DND-41 (cell line): ENCODE results near the gene CSNK1E.

Experiments used
- ATAC-seq: fragments of 200-7000 bp; cut with Tn5 transposase; 3 replicates; pipeline ENCODE4 v1.9.1; 2021; ENCODE audit warnings: low read depth; ENCODE audit not compliant: insufficient read depth
- DNase-seq: peaks from one replicate; pipeline ENCODE4 v3.0.0-alpha.2; 2020
- H2AFZ ChIP-seq: 2 replicates; pipeline ENCODE4 v1.6.0; 2012; ENCODE audit warnings: low read depth, low read length
- H3K27ac ChIP-seq: 2 replicates; pipeline ENCODE4 v1.5.1; 2012; ENCODE audit warnings: low read length, inconsistent platforms
- H3K27me3 ChIP-seq: fragments of 200-600 bp; sonication (generic); 2 replicates; pipeline ENCODE4 v1.6.0; 2012; ENCODE audit warnings: low read length, mild to moderate bottlenecking, inconsistent platforms; ENCODE audit not compliant: insufficient read depth, poor library complexity
- H3K36me3 ChIP-seq: 2 replicates; pipeline ENCODE4 v1.5.1; 2012; ENCODE audit warnings: low read length, inconsistent platforms; ENCODE audit not compliant: insufficient read depth
- H3K4me1 ChIP-seq: 2 replicates; pipeline ENCODE4 v1.5.1; 2012; ENCODE audit warnings: mild to moderate bottlenecking, low read length; ENCODE audit not compliant: insufficient read depth
- H3K4me2 ChIP-seq: 2 replicates; pipeline ENCODE4 v1.6.0; 2012; ENCODE audit warnings: mild to moderate bottlenecking, moderate library complexity, low read length, inconsistent platforms; ENCODE audit not compliant: insufficient read depth
- H3K4me3 ChIP-seq, 2 experiments: fragments of 200-600 bp in 1 of 2; shearing (Covaris generic) in 1 of 2; 2 replicates each; pipeline ENCODE4 v1.5.1; 2012 to 2016; ENCODE audit warnings: inconsistent platforms in 2 of 2, low read length in 2 of 2, mild to moderate bottlenecking in 2 of 2, low read depth in 1 of 2, moderate library complexity in 1 of 2
- H3K79me2 ChIP-seq: 2 replicates; pipeline ENCODE4 v1.6.0; 2012; ENCODE audit warnings: low read length, inconsistent platforms; ENCODE audit not compliant: insufficient read depth
- H3K9ac ChIP-seq: 2 replicates; pipeline ENCODE4 v1.6.0; 2012; ENCODE audit warnings: low read depth, mild to moderate bottlenecking, inconsistent platforms, low read length, moderate library complexity
- H3K9me3 ChIP-seq: 2 replicates; pipeline ENCODE4 v1.5.1; 2012; ENCODE audit warnings: low read length, moderate library complexity, mild to moderate bottlenecking, inconsistent platforms; ENCODE audit not compliant: insufficient read depth, severe bottlenecking
- H4K20me1 ChIP-seq: 2 replicates; pipeline ENCODE4 v1.6.0; 2012; ENCODE audit warnings: low read length; ENCODE audit not compliant: insufficient read depth
- CTCF ChIP-seq: IDR thresholded peaks from 2 replicates; pipeline ENCODE4 v1.5.1; 2012; ENCODE audit warnings: borderline replicate concordance, low read length, moderate library complexity, mild to moderate bottlenecking; ENCODE audit not compliant: poor library complexity, severe bottlenecking; ENCODE audit errors: extremely low read depth
- EZH2 ChIP-seq: IDR thresholded peaks from 3 replicates; pipeline ENCODE4 v1.6.1; 2012; ENCODE audit warnings: borderline replicate concordance, low read depth, mild to moderate bottlenecking, moderate library complexity, low read length, inconsistent platforms; ENCODE audit not compliant: severe bottlenecking

Gene CSNK1E

GRCh38 chr22:38246046-38246658 lies 71.1 kb downstream of the CSNK1E start:
- Histone ChIP-seq H3K36me3 (peaks cover 31% of the 10 kb centered on the region), H2AFZ (no peak overlapping the region), H3K9ac (no peak overlapping the region), H4K20me1 (no peaks in the 10 kb centered on the region), H3K79me2 (0 out of 2 replicates have a peak, but pooled peaks cover 2% of the 10 kb centered on the region), H3K9me3 (no peaks in the 10 kb centered on the region), H3K27ac (no peak overlapping the region), H3K27me3 (no peaks in the 10 kb centered on the region), H3K4me1 (no peaks in the 10 kb centered on the region), H3K4me2 (no peak overlapping the region), H3K4me3 (no peak overlapping the region)
- DNase-seq (no peak), ATAC-seq (no peak)
- TF ChIP-seq EZH2 (no peak), CTCF (no peak)

GRCh38 chr22:38244106-38244505 lies 73.1 kb downstream of the CSNK1E start:
- Histone ChIP-seq H2AFZ (no peak overlapping the region), H3K4me3 (no peak overlapping the region), H3K4me2 (no peak overlapping the region), H3K27ac (no peak overlapping the region), H3K27me3 (no peaks in the 10 kb centered on the region), H3K9me3 (no peaks in the 10 kb centered on the region), H4K20me1 (no peaks in the 10 kb centered on the region; the same call in 1 of the 2 replicates), H3K79me2 (no peaks in the 10 kb centered on the region), H3K9ac (no peak overlapping the region), H3K36me3 (peaks cover 35% of the 10 kb centered on the region), H3K4me1 (no peaks in the 10 kb centered on the region)
- no peak for DNase-seq
- TF ChIP-seq CTCF (no peak), EZH2 (no peak)
- ATAC-seq = no peak

GRCh38 chr22:38243007-38243765 lies 74.0 kb downstream of the CSNK1E start:
- Histone ChIP-seq H2AFZ (no peak overlapping the region), H3K79me2 (no peaks in the 10 kb centered on the region)

More at GRCh38 chr22:38243007-38243765, 74.0 kb downstream of the CSNK1E start:
- DNase-seq = no peak
- Histone ChIP-seq H3K27ac (no peak overlapping the region), H4K20me1 (no peaks in the 10 kb centered on the region; the same call in 1 of the 2 replicates), H3K36me3 (peaks cover 36% of the 10 kb centered on the region), H3K4me2 (no peak overlapping the region), H3K4me1 (no peaks in the 10 kb centered on the region), H3K27me3 (no peaks in the 10 kb centered on the region), H3K9me3 (no peaks in the 10 kb centered on the region), H3K4me3 (no peak overlapping the region), H3K9ac (no peak overlapping the region)
- no peak for ATAC-seq
- no peak for TF ChIP-seq EZH2
- TF ChIP-seq CTCF = no peak
